GM19467 (cell line): ENCODE measurements around the gene BCDIN3D.
"Not testable (repeated sequence)": the region's sequence is repeated elsewhere in the genome, so short reads cannot be mapped to it uniquely, and the experiment has no call there.

ENCODE experiments used
- ATAC-seq: cut with Tn5 transposase; IDR thresholded peaks from one replicate; pipeline ENCODE4 v1.9.1; 2021; ENCODE audit warnings: mild to moderate bottlenecking, moderate library complexity; ENCODE audit not compliant: unreplicated experiment

BCDIN3D gene, protein sequence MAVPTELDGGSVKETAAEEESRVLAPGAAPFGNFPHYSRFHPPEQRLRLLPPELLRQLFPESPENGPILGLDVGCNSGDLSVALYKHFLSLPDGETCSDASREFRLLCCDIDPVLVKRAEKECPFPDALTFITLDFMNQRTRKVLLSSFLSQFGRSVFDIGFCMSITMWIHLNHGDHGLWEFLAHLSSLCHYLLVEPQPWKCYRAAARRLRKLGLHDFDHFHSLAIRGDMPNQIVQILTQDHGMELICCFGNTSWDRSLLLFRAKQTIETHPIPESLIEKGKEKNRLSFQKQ

DNA sequence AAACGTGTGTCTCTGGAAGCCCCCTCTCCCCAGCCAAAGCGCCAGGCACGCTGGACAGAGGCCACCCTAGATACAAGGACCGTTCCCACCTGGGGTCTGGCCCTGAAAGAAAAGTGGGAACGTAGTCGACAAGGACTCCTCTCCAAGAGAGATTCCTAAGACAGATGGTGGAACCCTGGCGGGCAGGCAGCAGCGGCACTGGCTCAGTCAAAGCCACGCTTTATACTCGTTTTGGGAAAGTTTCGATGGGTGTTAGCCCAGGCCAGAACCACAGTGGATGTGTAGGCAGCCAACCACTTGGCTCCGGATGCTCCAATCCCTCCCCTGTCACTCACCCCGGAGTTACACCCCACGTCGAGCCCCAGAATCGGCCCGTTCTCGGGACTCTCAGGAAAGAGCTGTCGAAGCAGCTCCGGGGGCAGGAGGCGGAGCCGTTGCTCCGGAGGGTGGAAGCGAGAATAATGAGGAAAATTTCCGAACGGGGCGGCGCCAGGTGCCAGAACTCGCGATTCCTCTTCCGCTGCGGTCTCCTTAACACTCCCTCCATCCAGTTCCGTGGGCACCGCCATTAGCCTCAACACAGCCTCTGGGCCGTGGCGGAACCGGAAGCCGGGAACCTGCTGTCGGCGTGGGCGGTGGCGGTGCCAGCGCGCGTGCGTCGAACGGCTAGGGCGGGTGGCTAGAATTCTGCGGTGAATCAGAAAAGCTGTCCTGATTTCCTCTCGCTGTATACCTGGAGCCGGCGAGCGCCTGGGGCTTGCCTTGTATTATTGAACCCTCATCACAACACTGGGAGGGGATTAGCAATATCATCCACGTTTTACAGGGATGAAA, at the start of gene BCDIN3D:
Gene BCDIN3D, minus strand, starts transcription at position 588 of the 834 bp plus-strand sequence. Its CDS starts 19 bp downstream, at position 569.
- peak; percentile 84 for ATAC-seq

DNA sequence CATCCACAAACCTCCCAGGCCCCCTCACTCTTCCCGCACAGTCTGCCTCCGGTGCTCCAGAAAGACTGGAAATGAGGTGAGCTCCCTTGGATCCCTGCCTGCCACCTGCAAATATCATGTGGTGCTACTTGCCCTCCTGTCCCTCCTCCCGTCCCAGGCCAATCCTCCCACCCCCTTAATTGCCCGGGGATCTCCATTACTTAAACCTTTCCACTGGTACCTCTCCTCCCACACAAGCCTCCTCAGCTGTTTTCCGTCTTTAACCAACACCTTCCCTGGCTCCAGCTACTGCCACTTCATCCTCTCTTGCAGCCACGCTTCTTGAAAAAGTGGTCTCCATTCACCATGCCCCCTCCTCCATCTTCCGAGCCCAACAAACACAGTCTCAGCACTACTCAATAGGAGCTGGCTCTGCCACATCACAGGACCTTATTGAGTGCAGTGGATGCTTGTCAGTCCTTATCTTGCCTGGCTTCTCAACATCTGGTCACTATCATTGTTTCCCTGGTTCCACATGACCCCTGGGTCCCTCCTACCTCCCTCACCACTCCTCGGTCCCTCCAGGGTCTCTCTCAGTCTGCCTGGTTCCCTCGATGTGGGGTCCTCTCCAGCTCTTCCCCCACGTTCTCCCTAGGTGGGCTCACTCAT, 49.3 kb upstream of the BCDIN3D start:
- no peak for ATAC-seq

DNA sequence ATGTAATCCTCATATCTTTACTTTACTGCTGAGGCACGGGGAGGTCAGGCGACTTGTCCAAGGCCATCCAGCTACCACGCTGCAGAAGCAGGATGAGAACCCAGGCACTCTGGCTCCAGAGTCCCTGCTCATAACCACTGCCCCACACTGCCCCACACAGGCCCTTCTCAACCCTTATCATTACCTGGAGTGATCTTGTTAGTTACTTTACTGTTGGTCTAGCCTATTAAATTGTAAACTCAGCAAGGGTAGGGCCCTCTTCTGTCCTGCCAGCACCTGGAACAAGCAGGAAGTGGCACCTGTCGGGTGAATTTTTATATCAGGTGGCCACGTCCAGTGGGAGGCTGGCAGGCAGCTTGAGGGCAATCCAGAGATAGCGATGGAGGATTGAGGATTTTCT, 48.6 kb upstream of the BCDIN3D start:
- no peak for ATAC-seq

DNA sequence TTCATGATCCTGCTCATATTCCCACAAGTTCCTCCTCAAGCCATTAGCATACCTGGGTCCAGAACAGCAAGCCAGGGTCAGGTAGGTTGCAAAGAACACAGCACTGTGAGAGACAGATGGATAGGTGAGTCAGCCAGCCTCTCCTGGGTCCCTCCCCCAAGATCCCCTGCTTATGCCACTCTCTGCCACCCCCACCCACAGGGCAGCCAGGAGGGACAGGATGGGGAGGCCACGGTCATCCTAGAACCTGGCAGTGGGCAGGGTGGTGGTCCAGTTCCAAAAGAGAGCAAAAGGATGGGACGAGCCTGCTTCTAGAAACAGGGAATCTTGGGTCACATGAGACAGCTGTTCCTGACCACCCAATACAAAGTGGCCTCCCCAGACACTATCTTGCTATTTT, 48.1 kb upstream of the BCDIN3D start:
- ATAC-seq, result no peak

DNA sequence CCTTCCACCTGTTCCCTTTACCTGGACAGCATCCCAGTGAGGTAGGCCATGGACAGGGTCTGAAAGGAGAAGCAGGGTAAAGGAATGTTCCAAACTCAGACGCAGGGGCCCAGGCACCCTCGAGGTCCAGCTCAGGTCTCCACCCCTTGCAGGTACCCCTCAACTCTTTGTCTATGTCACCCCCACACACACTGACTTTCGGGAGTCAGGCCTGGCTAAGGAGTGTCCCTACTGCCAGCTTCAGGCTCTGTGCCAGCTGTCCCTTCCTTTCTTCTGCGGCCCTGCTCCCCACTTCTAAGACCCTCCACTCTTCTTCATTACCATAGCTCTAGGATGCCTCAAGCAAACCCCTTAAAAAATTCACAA, 47.2 kb upstream of the BCDIN3D start:
- no peak for ATAC-seq

DNA sequence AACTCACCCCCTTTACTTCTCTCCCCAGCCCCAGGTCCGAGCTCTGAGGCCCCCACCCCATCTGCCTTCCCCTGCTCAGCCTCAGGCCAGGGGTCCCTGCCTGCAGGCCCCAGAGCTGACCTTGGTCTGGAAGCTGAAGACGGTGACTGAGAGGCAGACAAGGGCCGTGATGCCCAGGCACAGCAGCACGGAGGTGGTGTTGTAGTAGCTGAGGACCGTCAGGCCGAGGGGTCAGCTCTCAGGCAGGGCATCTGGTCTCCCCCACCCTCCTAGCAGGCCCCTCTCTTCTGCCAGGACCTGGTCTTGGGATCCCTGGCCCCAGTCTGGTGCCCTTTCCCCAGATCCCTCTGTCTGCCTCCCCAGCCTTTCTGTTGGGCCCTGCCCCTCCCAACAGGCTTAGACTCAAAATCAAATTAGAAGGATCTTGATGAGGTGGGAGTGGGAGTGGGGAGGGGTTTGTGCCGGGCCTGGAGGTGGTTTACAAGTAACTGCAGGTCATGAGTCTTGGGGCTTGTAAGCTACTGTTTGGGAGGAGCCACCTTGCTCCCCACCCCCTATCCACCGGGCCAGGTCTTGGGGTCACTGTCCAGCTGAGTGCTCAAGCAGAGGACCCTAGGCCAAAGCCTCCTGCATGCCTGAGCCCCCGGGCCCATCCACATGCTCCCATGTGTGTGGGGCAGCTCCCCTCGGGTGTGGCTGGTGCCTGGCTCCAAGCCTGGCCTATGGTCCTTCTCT, 46.6 kb upstream of the BCDIN3D start:
- ATAC-seq, result no peak

DNA sequence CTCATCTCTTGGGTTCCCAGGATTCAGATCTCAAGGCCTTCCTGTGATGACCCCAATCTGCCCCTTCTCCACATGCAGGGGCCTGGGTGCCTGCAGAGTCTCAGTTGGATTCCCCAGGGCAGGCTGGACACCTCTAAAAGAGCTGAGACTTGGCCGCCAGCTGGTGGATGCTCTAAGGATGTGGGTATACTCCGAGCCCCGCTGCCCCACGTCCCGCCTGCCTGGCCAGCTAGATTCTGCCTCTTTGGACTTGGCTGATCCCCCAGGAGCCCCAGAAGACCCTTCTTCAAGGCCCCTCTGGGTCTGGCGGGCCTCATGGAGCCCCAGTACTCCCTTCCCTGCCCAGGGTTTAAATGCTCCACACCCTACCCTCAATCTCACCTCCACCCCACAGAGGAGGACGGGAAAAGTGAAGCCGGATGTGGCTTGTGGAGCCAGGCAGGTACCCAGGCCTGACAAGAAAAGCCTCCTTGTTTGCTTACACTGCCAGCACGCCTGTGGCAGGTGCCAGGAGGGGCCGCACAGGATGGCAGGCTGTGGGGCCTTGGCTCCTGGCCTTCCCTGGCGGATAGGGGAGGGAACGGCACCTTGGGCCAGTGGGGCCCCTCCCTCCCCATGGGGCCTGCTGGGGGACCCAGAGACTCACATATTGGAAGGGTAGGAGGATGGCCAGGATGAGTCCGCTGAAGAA, 45.7 kb upstream of the BCDIN3D start:
- ATAC-seq, result no peak

DNA sequence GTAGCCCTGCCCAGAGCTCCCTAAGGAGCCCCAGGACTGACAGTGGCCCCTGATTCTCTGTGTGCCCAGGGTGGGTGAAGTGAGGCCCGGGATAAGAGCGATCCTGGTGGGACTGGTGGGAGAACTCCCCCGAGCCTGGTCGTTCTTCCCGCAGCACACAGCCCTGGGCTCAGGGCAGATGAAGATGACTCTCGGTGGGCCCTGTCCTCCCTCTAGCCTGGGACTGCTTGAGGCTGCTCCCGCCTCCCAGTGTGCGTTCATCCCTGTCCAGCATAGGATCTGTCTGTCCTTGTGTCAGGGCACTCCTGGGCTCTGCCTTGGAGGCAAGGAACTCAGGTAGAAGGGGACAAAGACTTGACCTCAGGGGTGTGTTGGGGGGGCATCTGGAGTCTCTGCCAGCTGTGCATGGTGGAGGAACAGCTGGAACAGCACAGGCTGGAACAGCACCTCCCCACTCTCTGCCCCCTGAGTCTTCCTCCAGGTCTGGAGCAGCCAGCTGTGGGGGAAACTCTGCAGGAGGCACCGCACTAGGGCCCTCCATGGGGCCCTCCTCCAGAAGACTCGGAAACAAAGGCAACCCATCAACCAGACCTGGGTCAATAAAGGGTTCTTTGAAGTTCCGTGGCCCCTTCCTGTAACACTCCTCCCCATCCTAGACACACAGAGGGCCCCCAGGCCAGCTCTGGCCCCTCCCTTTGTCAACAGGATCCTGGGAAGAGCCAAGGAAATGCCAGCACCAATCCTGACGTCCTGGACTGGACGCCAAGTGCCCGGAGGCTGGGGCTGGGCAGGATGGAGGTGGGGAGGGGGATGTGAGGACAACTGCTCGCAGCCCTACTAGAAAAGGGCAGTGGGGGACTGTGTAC, 44.9 kb upstream of the BCDIN3D start:
- ATAC-seq, result no peak

DNA sequence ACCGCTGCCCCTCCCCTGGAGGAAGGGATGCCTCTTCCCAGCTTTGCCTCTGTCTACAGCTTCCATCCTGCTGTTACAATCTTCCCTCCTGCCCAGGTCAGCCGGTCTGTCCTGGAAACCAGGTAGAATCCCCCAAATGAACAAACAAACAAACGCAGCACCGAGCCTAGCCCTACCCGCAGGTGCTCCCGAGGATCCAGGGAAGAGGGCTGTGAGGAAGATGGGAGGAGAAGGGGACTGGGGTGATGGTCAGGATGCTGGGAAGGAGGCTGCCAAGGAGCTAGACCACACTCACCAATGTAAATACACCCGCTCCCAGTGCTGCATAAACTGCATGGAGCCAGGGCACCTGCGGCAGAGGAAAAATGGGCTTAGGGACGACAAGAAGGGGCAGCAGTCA, 44.2 kb upstream of the BCDIN3D start:
- no peak for ATAC-seq

DNA sequence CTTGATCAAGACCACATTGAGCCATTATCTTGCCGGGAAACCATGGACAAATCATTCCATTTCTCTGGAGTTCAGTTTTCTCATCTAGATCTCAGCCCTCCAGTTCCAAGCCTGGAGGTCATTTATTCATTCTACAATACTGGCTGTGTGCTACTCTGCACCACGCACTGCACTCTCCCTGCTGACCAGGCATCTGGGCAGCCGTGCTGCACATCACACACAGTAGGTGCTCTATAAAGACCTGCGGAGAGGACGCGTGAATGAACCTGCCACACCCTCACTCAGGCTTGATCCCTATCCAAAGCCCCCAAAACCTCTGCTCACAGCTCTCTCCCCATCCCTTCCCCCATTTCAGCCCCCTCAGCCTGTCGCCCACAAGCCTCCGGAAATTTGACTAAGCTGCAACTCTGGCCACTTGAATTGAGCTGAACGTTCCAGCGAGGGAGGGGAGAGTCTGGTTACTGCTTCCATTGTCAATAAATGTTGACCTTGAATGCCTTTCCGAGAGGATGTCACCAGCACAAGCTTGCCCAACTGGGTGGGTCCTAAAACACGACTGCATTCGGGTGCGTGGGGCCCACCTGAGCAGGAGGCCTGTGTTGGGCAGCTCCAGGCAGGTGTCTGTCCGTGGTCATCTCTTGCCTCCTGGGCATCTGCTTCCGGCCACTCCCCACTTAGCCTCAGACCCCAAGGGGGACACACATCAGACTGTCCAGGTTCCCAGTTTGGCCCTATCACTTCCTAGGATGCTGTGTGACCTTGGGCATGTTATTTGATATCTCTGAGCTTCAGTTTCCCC, 43.0 kb upstream of the BCDIN3D start:
- ATAC-seq, result no peak

DNA sequence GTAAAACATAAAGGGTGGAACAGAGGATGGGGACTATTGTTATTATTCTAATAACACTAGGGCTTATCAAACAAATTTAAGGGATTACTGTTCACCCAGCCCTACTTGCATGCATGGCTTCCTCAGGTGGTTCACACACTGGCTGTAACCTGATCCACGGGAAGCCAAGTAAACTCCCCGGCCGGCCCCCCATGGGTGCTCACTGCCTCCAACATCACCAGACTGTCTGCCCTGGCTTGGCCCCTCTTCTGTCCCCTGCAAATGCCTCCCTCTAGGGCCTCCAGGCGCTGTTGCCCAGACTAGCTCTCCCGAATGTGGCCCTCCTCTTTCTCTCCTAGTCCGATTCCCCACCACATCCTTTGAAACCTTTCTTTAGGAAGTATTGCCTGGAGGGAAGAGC, 42.2 kb upstream of the BCDIN3D start:
- ATAC-seq, result no peak

DNA sequence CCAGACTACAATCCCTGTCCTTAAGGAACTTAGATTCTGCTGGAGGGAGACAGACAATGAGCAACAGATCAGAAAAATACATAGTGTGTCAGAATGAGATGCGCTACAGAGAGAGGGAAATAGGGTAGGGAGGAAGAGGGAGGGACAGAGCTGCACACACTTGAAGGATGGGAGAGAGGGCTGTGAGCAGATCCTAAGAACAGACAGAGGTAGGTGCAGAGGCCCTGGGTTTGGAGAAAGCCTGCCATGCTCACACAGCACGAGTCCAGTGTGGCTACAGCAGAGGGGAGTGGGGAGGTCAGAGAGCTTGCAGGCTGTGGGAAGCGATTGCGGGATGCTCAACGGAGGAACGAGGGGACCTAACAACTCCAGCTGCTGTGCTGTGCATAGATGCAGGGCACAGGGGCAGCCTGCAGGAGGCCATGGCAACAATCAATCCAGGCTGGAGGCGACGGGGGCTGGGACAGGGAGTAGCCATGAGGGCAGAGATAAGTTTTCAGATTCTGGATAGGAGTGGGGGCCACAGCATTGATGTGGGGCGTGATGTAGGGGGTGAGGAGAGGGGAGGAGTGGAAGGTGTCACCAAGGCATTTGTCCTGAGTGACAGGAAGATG, 40.1 kb upstream of the BCDIN3D start:
- ATAC-seq, result no peak

DNA sequence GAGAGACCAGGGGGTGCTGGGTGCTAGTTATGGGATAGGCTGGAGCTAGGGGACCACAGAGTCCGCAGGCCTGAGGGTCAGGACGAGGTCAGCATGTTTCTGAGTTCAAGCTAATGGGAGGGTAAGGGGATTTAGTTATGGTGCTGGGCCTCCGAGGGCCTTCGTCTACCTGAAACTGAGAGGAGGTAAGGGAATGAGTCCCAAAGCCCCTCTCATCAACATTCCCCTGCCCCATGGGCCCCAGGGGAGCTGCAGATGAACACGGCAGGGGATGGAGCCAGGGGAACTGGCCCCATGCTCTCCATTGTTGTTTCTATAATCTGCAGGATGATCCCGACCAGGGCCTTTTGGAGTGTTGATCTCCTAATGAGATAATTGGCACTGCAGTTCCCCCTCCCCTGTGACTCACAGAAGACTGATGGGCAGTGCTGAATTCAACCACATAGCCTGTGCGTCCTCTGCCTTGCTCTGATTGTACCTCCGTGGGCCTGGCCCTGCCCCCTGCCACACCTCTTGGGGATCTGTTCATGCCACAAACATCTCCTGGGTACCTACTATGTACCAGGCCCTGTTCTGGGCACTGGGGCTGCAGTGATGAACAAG, 39.4 kb upstream of the BCDIN3D start:
- no peak for ATAC-seq

DNA sequence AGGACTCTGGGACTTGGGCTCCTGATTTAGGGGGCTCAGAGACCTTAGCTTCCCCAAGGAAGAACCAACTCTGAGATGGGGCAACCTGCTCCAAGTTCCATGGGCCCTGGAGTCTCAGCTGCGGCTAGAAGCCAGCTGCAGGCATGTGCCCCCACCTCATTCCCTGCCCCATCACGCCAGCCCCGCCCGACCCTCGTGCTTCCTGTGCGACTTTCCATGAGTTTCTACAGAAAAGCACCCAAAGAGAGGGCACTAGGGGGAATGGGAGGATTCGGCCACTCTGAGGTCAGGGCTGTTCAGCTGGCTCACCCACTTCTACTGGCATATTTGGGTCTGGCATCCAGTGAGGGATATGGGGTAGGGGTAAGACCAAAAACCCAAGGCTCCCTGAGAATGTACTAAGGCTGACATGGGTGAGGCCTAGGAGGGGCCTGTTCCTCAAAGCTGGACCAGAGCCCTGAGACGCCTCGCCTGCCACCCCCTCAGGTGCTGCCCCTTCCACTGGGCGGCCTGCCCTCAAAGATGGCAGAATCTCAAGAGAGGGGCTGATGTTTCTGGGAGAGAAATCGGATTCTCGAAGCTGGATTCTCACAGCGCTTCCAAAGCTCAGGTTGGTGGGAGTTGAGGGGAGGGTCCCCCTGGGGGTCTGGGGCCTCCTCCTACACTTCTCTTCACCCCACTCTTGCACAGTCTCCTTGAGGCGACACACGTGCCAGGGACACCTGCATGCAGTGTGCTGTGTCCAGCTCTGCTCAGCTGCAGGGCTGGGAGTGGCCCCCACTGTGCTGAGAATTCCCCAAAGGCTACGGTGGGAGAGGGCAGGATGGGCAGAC, 38.7 kb upstream of the BCDIN3D start:
- ATAC-seq, result no peak

DNA sequence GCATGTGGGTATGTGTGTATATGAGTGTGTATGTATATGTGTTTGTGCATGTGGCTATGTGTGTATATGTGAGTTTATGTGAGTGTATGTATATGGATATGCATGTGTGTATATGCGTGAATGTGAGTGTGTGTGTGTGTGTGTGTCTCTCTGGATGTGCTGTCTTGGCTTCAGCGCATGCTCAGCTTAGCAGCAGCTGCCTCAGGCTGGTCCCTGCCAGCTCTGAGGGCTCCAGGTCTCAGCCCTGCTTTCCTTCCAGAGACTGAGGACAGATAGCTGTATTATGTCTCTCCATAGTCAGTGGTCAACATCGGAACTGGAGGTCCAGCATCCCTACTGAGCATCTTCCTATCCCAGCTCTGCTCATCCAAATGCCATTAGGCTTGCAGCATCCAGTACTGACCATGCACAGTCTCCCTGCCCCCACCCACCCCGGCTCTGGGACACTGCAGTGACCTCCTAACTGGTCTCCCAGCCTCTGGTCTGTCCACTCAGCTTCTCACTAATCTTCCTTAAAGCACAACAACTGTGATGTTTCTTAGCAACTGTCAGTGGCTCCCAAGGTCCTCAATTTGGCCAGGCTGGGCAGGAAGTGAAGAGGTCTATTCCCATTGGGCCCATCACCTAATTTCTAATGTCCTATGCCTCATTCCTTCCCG, 38.0 kb upstream of the BCDIN3D start:
- no peak for ATAC-seq

DNA sequence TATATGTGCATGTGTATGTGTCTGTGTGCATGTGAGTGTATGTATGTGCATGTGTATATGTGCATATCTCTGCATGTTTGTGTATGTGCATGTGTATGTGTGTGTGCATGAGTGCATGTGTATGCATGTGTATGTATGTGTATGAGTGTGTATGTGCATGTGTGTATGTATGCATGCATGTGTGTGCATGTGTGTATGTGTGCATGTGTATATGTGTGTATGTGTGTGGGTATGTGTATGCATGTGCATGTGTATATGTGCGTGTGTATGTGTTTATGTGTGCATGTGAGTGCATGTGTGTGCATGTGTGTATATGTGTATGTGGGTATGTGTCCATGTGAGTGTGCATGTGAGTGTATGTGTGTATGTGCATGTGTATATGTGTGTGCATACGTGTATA, 36.2 kb upstream of the BCDIN3D start:
- ATAC-seq, result not testable (repeated sequence)

DNA sequence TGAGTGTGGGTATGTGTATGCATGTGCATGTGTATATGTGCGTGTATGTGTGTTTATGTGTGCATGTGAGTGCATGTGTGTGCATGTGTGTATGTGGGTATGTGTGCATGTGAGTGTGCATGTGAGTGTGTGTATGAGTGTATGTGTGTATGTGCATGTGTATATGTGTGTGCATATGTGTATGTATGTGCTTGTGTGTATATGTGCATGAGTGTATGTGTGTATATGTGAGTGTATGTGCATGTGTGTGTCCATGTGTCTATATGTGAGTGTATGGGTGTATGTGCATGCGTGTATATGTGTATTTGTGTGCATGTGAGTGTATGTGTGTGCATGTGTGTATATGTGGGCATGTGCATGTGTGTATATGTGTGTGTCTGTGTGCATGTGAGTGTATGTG, 35.1 kb upstream of the BCDIN3D start:
- ATAC-seq, result no peak
